HL-60 (cell line): ENCODE results near the gene IGSF9.

ENCODE experiments used
- DNase-seq, 2 experiments: peaks; one replicate each; pipeline ENCODE4 v3.0.0-alpha.2; 2010 to 2020; ENCODE audit warnings: low read depth in 1 of 2, low spot score in 1 of 2
- H3K27ac ChIP-seq: fragments of 250-450 bp; sonication (Bioruptor Pico); replicated peaks from 2 replicates; pipeline ENCODE4 v1.5.1; 2020; ENCODE audit warnings: mild to moderate bottlenecking, moderate library complexity
- H3K27me3 ChIP-seq: fragments of 250-450 bp; sonication (Bioruptor Pico); 2 replicates; pipeline ENCODE4 v1.5.1; 2021; ENCODE audit warnings: mild to moderate bottlenecking, moderate library complexity; ENCODE audit not compliant: insufficient read depth, poor library complexity, severe bottlenecking
- H3K4me3 ChIP-seq: replicated peaks from 2 replicates; pipeline ENCODE4 v1.5.1; 2011; ENCODE audit warnings: mild to moderate bottlenecking, control low read depth, low read length; ENCODE audit not compliant: insufficient read depth
- CTCF ChIP-seq: IDR thresholded peaks from one replicate; pipeline ENCODE4 v1.5.1; 2011; ENCODE audit warnings: low read length, control low read depth, inconsistent platforms; ENCODE audit not compliant: insufficient read depth
- GABPA ChIP-seq: IDR thresholded peaks from 2 replicates; pipeline ENCODE4 v1.6.1; 2012; ENCODE audit warnings: low read depth
- POLR2AphosphoS5 ChIP-seq: IDR thresholded peaks from 2 replicates; pipeline ENCODE4 v1.6.1; 2012; ENCODE audit warnings: low read depth
- REST ChIP-seq: IDR thresholded peaks from 2 replicates; pipeline ENCODE4 v1.6.1; 2012; ENCODE audit warnings: low read depth; ENCODE audit not compliant: insufficient replicate concordance
- SPI1 ChIP-seq: IDR thresholded peaks from 2 replicates; pipeline ENCODE4 v1.6.1; 2012; ENCODE audit warnings: low read depth, mild to moderate bottlenecking, borderline replicate concordance

Gene IGSF9

DNA sequence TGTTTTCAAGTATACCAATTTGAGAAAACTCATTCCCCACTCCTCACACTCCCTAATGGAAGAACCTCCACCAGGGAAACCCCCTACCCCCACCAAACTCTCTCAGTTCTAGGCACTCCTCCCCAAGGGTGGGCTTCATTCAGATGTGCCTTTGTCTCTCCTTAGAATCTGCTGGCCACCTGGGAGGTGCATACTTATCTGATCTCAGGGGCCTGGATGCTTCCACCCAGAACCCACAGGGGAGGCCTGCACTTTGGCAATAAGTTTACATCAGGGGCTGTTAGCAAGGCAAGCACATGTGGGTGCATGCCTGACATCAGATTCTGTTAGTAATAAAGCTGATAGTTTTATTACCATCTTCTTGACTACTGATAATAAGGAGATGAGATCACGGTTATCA, 41.1 kb upstream of the IGSF9 start:
- TF ChIP-seq POLR2AphosphoS5: no peak
- TF ChIP-seq GABPA: no peak
- no peak overlapping the region for H3K4me3 ChIP-seq
- H3K27ac ChIP-seq: no peak overlapping the region
- peaks cover 4% of the 10 kb centered on the region for H3K27me3 ChIP-seq
- no peak for DNase-seq

DNA sequence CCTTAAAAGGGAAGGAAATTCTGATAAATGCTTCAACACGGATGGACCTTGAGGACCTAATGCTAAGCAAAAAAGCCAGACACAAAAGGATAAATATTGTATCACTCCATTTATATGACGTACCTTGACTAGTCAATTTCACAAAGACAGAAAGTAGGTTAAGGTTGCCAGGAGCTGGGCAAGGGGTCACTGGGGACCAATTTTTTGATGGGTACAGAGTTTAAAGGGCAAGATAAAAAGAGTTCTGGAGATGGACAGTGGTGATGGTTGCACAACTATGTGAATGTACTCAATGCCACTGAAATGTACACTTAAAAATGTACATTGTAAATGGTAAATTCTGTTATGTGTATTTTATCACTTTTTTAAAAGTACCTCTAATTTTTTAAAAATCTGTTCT, 40.7 kb upstream of the IGSF9 start:
- no peak overlapping the region for H3K4me3 ChIP-seq
- no peak for DNase-seq
- H3K27ac ChIP-seq: no peak overlapping the region
- peaks cover 4% of the 10 kb centered on the region for H3K27me3 ChIP-seq
- TF ChIP-seq REST (no peak), SPI1 (no peak), GABPA (no peak), POLR2AphosphoS5 (no peak), CTCF (no peak)

DNA sequence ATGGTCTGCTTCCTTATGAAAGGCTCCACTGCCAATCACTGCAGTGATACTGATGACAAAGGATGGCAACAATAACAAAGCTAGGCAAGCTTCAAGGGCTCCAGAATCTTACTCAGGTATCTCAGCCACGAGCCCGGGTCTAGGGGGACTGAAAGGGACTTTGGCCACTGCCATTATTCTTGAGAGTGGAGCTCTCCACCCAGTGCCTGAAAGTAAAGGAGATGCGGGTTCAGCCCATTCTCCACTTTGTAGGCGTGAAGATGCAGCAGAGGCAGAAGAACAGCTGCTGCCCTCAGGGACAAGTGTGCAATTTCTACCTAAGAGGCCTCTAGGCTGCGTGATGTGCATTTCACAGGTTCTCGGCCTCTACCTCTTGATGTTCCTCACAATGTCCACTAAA, 40.1 kb upstream of the IGSF9 start:
- TF ChIP-seq GABPA (no peak), CTCF (no peak), POLR2AphosphoS5 (no peak), SPI1 (no peak), REST (no peak)
- H3K27me3 ChIP-seq: peaks cover 4% of the 10 kb centered on the region
- no peak overlapping the region for H3K4me3 ChIP-seq
- no peak overlapping the region for H3K27ac ChIP-seq
- no peak for DNase-seq

GRCh38 chr1:159983681-159984080, 38.3 kb upstream of the IGSF9 start:
- peaks cover 7% of the 10 kb centered on the region for H3K27me3 ChIP-seq
- no peak overlapping the region for H3K27ac ChIP-seq
- DNase-seq: no peak
- TF ChIP-seq GABPA (no peak), REST (no peak), CTCF (no peak), POLR2AphosphoS5 (no peak), SPI1 (no peak)
- no peak overlapping the region for H3K4me3 ChIP-seq
